ENCODE measurements around the gene C14orf132. TPM values are rescaled to one million over a fixed set of nuclear protein-coding genes. Genes with fewer than 3 reads are reported as not detected.
A peak's percentile ranks its signal among the peaks of the same experiment; 100 is the strongest.

C14orf132 gene
- total RNA-seq, 2 donors from 2014 or later: 23.0 to 37.5 TPM

GRCh38 chr14:96103560-96104460 lies 64.6 kb downstream of the C14orf132 start:
- Histone ChIP-seq H3K27me3 (replicated peaks; ENCODE audit: insufficient read depth) (no peaks in the 10 kb centered on the region), H3K4me1 (ENCODE audit: control insufficient read depth in 1 of 2, low read depth in 2 of 2) (no peaks in the 10 kb centered on the region), H3K36me3 (no peaks in the 10 kb centered on the region), H3K4me3 (no peak overlapping the region), H3K27ac (no peak overlapping the region), H3K9me3 (no peaks in the 10 kb centered on the region)
- TF ChIP-seq CTCF (IDR thresholded peaks at IDR 0.05): no peak
- ATAC-seq (ENCODE audit: insufficient number of reproducible peaks, low FRiP score, low read depth) (no peak), DNase-seq (ENCODE audit: low spot score) (no peak)

DNA sequence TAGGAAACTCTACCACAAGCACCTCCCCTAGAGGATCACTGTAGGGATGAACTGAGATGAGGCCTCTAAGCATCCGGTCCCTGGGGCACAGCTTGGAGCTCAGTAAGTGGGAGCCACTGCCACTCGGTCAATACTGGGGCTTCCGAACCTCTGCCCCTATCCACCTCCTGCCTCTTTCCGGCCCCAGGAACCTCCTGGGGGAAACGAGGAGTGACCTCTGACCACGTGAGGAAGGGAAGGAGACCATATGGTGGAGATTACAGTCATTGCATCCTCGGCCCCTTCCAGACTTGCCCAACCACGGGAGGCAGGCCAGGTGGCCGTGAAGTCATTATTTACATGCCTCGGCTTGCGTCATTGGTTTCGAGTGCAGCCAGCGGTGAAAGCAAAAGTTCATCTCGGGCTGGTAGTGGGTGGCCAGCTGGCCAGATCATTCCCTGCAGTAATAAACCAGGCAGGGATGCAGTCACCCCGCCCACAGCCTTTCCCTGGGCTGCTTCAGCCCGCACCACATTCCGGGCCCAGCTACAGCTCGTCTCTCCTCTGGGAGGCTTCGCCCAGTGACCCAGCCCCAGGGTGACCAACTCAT lies 65.4 kb downstream of the C14orf132 start:
- H3K4me3 ChIP-seq: peak overlapping the region; percentile 10
- no peaks in the 10 kb centered on the region for H3K9me3 ChIP-seq
- no peak overlapping the region for H3K27ac ChIP-seq
- TF ChIP-seq CTCF (IDR thresholded peaks at IDR 0.05): no peak
- ATAC-seq (ENCODE audit: insufficient number of reproducible peaks, low FRiP score, low read depth) (peak; percentile 60), DNase-seq (ENCODE audit: low spot score) (peak; percentile 41)
- no peaks in the 10 kb centered on the region for H3K27me3 ChIP-seq (replicated peaks; ENCODE audit: insufficient read depth)
- H3K4me1 ChIP-seq (ENCODE audit: control insufficient read depth in 1 of 2, low read depth in 2 of 2): no peaks in the 10 kb centered on the region
- no peaks in the 10 kb centered on the region for H3K36me3 ChIP-seq

GRCh38 chr14:96105089-96105925 lies 66.1 kb downstream of the C14orf132 start:
- ATAC-seq (ENCODE audit: insufficient number of reproducible peaks, low FRiP score, low read depth) (no peak), DNase-seq (ENCODE audit: low spot score) (no peak)
- Histone ChIP-seq H3K4me1 (ENCODE audit: control insufficient read depth in 1 of 2, low read depth in 2 of 2) (no peaks in the 10 kb centered on the region), H3K27ac (no peak overlapping the region), H3K27me3 (replicated peaks; ENCODE audit: insufficient read depth) (no peaks in the 10 kb centered on the region), H3K9me3 (no peaks in the 10 kb centered on the region), H3K4me3 (no peak overlapping the region), H3K36me3 (no peaks in the 10 kb centered on the region)
- no peak for TF ChIP-seq CTCF (IDR thresholded peaks at IDR 0.05)

- no peaks in the 10 kb centered on the region for H3K27me3 ChIP-seq (replicated peaks; ENCODE audit: insufficient read depth)
- no peaks in the 10 kb centered on the region for H3K36me3 ChIP-seq
- TF ChIP-seq CTCF (IDR thresholded peaks at IDR 0.05): no peak
- H3K9me3 ChIP-seq: no peaks in the 10 kb centered on the region
- ATAC-seq (ENCODE audit: insufficient number of reproducible peaks, low FRiP score, low read depth) (no peak), DNase-seq (ENCODE audit: low spot score) (no peak)
- H3K4me3 ChIP-seq: no peak overlapping the region
- no peaks in the 10 kb centered on the region for H3K4me1 ChIP-seq (ENCODE audit: control insufficient read depth in 1 of 2, low read depth in 2 of 2)
- no peak overlapping the region for H3K27ac ChIP-seq
Observed at GRCh38 chr14:96105926-96106441, 66.8 kb downstream of the C14orf132 start.
